NCI-H1417 treated with DMSO at 0.1 percent for 48 hours (cell line): ENCODE measurements around the gene ATF5.
"Not testable (repeated sequence)": the region's sequence is repeated elsewhere in the genome, so short reads cannot be mapped to it uniquely, and the experiment has no call there.

ENCODE experiments used
- DNase-seq: peaks from one replicate; lab custom pipeline; 2025; lab: John Stamatoyannopoulos, UW

ATF5 gene

GRCh38 chr19:49949742-49950589 is 21.0 kb downstream of the ATF5 start:
- DNase-seq: no peak

DNA sequence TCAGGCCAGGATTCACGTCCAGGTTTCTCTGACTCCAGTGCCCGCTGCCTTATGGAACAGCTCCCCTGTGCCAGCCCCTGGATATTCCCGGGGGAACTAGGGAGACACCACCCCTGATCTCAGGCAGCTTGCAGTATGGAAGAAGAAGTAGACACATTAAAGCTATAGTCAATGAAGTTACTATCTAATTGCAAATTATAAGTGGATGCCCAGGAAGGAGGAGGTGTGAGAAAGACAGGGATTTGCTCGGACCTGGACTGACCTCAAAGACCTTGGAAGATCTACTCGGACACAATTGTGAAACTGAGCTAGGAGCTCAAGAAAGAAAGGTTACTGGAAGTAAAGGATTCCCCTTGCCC is 21.6 kb downstream of the ATF5 start:
- DNase-seq: no peak

DNA sequence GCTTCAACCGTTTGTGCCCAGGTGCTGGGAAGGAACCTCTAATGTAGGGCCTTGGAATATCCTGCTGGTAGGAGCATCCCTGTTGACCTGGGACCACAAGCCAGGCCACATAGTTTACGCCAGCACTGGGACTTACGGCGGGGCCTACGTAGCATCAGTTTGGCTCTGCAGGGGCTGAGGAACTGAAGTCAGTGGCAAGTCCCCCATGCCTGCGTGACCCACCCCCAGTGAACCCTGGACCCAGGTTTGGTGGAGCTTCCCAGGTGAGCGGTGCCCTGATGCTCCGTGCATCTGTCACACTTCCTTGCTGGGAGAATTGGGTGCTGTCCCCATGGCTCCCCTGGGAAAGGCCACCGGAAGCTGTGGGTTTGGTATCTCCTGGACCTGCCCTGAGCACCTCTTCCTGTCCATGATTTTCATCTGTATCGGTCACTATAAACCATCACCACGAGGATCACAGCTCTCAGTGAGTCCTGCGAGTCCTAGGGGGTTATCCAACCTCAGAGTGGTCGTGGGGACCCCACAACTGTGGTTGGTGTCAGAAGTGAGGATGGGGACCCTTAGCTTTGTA is 22.0 kb downstream of the ATF5 start:
- no peak for DNase-seq

DNA sequence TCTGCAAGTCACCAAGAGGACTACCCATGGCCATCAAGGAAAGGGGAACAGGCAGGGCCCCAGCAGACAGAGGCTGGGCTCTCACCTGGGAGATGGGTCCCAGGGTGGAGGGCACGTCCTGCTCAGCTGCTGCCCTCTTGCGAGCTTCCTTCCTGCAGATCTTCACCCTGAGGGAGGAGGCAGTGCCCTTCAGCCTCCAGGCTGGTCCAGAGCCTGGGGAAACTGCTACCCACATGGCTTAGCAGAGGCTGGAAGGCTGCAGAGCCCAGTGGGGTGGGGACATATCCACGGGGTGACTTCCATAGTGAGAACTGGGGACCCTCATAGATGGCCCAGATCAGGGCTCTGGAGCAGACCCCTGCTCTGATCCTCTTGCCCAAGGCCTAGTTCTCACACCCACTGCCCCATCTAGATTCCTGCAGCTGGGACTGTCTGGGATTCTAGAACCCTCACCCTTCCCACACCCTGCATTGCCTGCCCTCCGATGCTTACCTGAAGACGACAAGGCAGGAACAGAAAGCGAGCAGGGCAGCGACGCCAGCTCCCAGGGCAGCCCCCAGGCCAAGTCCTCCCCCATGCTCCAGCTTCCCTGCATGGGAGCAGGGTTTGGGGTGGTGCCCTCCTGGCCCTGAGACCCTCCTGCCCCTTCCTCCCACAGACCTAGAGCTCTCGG is 22.9 kb downstream of the ATF5 start:
- DNase-seq: no peak

- DNase-seq: no peak
Measured at GRCh38 chr19:49952479-49952836, 23.5 kb downstream of the ATF5 start.

DNA sequence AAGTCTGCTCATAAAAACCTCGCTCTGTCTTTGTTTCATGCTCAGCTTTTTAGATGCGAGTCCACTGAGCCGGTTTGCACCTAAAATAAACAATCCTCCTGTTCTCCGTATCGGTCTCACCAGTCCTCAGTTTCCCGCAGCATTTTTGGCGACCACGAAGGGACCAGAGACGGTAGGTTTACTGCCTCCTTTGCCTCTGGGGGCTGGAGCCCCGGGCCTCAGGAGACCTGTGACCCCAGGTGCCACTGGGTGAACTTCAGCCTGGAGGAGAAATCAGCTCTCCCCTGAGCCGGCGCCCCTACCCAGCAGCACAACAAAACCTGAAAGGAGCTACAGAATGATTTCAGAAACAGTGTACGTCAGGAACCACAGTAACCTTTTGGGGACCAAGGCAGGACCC is 23.9 kb downstream of the ATF5 start:
- DNase-seq: no peak

- DNase-seq: no peak
Measured at GRCh38 chr19:49953416-49953815, 24.4 kb downstream of the ATF5 start.

GRCh38 chr19:49954092-49954829 is 25.3 kb downstream of the ATF5 start:
- no peak for DNase-seq

- DNase-seq: no peak
Measured at GRCh38 chr19:49954933-49955332, 25.9 kb downstream of the ATF5 start.

GRCh38 chr19:49956115-49956495 is 27.1 kb downstream of the ATF5 start:
- no peak for DNase-seq

- no peak for DNase-seq
Measured at GRCh38 chr19:49957262-49957915, 28.4 kb downstream of the ATF5 start.

GRCh38 chr19:49958144-49958543 is 29.1 kb downstream of the ATF5 start:
- DNase-seq: not testable (repeated sequence)

- not testable (repeated sequence) for DNase-seq
Measured at GRCh38 chr19:49958596-49958995, 29.6 kb downstream of the ATF5 start.

DNA sequence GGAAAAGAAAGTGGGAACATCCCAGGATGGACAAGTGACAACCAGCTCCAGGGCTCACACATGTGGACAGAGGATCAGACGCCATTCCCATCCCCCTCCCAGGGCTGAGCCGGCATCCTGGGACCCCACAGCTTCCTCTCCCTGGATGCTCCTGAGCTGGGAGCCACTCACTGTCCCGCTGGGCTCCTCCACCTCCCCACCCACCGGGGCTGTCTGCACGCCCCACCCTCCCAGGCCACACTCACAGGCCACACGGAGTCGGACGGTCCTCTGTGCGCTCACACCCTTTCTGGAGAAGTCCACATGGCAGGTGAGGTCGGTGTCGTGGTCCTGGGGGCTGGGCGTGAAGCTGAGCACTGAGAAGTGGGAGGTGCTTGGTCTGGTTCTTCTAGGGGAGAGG is 30.9 kb downstream of the ATF5 start:
- not testable (repeated sequence) for DNase-seq

DNA sequence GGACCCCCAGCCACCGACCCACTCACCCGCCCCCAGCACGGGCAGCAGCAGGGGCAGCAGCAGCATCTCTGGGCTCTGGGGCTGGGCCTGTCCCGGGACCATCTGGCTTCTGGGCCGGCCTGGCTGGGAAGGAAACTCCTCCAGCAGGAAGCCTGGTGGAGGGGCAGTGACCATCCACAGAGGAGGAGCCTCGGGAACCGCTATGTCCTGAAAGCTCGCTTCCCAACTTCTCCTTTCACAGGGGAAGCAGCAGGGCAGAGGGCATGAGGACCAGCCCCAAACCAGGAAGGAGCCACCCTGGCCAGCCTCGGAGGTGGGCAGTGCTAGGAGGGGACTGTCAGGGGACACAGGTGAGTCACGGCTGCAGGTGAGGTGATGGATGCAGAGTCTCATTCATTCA is 32.0 kb downstream of the ATF5 start, which contains the start of gene SIGLEC11:
Gene SIGLEC11, minus strand, starts transcription at position 193 of the 400 bp plus-strand sequence. Its CDS starts 91 bp downstream, at position 102.
- DNase-seq: not testable (repeated sequence)

- DNase-seq: no peak
Measured at GRCh38 chr19:49968279-49968922, 39.4 kb downstream of the ATF5 start.

DNA sequence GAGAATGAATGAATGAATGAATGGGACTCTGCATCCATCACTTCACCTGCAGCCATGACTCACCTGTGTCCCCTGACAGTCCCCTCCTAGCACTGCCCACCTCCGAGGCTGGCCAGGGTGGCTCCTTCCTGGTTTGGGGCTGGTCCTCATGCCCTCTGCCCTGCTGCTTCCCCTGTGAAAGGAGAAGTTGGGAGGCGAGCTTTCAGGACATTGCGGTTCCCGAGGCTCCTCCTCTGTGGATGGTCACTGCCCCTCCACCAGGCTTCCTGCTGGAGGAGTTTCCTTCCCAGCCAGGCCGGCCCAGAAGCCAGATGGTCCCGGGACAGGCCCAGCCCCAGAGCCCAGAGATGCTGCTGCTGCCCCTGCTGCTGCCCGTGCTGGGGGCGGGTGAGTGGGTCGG is 40.4 kb downstream of the ATF5 start:
- DNase-seq: not testable (repeated sequence)

- DNase-seq: no peak
Measured at GRCh38 chr19:49971991-49972411, 43.0 kb downstream of the ATF5 start.

- no peak for DNase-seq
Measured at GRCh38 chr19:49972841-49973240, 43.8 kb downstream of the ATF5 start.

GRCh38 chr19:49973987-49974386 is 45.0 kb downstream of the ATF5 start:
- DNase-seq: no peak

DNA sequence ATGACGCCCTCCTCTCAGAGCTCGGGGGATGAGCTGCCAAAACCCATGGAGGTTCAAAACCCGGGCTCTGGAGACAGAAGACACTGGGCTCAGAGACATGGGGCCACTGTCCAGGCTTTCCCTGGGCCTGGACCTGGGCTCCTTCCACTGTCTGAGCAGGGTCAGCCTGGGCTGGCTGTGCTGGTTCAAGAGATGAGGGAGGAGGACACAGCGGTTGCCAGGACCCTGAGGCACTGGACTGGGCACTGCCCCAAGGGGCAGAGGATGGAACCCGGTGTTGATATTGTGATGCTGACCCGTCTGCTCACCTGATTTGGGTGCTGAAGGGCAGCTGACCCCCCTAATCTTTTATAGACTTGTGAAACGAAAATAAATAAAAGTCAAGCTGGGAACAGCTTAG is 46.0 kb downstream of the ATF5 start:
- DNase-seq: no peak
